HFF-Myc (cell line): ENCODE results near the gene SCFD2.
"Not testable (repeated sequence)": the region's sequence is repeated elsewhere in the genome, so short reads cannot be mapped to it uniquely, and the experiment has no call there.

Experiments
- DNase-seq: peaks from one replicate; pipeline ENCODE4 v3.0.0-alpha.2; 2011; ENCODE audit warnings: low read depth; ENCODE audit errors: extremely low read depth
- H3K4me3 ChIP-seq: replicated peaks from 2 replicates; pipeline ENCODE4 v1.5.1; 2011; ENCODE audit warnings: low read depth, mild to moderate bottlenecking, control low read depth, low read length
- TF ChIP-seq, protein P1 (sequence below): IDR thresholded peaks from 2 replicates; pipeline ENCODE4 v1.5.1; 2012; ENCODE audit warnings: mild to moderate bottlenecking, low read depth, low read length, control low read depth; ENCODE audit errors: missing control alignments

Gene SCFD2

DNA sequence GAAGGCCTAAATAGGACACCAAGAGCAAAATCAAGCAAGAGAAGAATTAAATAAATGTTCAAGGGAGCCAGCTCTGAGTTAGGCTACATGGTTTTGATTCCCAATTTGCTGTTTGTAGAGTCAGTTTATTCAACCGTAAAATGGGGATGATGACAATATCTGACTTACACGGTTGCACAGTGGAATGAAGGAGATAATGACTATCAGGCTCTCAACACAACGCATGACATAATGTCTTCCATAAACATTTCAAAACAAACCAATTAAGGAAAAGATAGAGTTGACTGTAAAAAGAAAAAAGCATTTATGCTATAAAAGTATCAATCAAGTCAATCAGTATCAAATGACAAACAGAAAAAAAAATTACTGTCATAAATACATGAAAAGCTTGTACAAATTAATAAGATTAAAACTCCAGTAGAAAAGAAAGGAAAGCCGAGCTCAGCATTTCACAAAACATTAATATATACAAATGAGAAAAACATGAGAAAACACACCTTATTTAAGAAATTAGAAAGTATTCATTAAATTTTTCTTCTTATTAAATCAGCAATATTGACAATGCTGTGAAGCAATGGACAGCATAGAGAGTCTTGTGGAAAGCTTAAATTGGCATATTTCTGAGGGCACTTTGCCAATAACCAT is 179.0 kb downstream of the SCFD2 start:
- TF ChIP-seq, protein P1, sequence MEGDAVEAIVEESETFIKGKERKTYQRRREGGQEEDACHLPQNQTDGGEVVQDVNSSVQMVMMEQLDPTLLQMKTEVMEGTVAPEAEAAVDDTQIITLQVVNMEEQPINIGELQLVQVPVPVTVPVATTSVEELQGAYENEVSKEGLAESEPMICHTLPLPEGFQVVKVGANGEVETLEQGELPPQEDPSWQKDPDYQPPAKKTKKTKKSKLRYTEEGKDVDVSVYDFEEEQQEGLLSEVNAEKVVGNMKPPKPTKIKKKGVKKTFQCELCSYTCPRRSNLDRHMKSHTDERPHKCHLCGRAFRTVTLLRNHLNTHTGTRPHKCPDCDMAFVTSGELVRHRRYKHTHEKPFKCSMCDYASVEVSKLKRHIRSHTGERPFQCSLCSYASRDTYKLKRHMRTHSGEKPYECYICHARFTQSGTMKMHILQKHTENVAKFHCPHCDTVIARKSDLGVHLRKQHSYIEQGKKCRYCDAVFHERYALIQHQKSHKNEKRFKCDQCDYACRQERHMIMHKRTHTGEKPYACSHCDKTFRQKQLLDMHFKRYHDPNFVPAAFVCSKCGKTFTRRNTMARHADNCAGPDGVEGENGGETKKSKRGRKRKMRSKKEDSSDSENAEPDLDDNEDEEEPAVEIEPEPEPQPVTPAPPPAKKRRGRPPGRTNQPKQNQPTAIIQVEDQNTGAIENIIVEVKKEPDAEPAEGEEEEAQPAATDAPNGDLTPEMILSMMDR, result no peak

DNA sequence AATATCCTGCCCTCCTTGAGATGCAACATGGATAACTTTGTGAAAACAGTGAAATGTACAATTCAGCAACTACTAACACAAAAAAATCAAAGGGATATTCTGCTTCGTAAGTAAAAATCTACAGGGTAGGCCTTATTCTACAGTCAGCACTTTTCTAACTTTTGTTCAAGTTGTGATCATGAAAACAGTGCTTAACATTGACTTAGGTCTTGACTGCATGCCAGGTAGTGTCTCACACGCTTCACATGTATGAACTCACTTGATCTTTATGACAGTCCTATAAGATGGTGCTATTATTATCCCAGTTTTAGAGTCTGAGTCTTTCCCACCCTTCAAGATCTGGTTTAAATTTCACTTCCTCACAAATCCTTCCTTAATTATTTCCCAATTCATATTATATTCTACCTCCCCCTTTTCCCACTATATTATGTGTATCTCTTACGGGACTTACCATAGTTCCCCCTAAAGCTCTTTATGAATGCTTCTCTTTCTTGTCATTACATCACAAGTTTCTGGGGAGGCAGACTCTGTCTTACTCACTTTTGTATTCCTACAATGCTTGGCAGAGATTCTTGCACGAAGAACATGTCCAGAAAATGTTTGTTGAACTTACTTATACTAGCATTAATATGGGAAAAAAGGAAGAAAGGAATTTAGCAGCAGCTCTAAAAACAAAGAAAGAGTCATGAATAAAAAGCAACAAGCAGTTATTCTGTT is 179.8 kb downstream of the SCFD2 start:
- H3K4me3 ChIP-seq, result no peak overlapping the region
- DNase-seq, result no peak
- TF ChIP-seq, protein P1, result no peak

More for the DNA sequence above, 179.0 kb downstream of the SCFD2 start:
- DNase-seq, result no peak
- H3K4me3 ChIP-seq, result no peak overlapping the region

DNA sequence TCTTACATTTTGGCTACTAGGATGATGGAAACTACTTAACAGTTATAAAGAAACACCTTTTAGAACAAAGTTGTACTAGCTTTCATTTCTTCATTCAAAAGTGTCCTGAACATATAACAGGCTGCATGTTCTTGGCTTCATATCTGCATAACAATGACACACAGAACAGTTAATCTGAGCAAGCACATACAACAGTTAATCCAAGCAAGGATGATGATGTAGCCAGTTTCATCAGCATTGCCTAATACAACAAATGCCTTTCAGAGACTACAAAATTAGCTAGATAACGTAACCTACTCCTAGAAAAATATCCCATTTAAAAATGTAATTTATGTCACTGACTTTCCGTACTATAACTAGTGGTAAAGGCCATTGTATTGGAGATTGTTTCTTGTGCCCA is 182.1 kb downstream of the SCFD2 start:
- TF ChIP-seq, protein P1, result no peak
- DNase-seq, result no peak
- H3K4me3 ChIP-seq, result no peak overlapping the region

DNA sequence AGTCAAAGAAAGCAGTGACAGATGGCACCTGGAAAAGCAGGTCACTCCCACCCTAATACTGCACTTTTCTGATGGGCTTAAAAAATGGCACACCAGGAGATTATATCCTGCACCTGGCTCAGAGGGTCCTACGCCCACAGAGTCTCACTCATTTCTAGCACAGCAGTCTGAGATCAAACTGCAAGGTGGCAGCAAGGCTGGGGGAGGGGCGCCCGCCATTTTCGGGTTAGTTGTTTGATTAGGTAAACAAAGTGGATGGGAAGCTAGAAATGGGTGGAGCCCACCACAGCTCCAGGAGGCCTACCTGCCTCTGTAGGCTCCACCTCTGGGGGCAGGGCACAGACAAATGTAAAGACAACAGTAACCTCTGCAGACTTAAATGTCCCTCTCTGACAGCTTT is 188.1 kb downstream of the SCFD2 start:
- DNase-seq, result not testable (repeated sequence)

DNA sequence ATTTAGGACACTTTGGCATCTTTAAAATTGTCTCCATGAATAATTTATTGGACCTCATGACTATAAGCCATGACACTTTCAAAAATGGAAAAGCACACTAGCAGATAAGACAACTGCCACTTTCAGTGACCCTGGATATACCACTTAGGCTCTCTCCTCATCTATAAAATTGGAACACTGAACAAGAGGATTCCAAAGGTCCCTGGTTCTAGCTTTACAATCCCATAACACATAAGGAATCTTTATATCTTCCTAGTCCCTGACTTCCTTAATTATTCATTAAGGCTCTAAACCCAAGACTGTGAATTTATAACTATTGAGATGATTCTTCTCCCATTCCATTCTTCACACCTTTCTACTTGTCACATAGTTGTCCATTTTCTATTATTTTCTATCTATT is 190.2 kb downstream of the SCFD2 start:
- TF ChIP-seq, protein P1, result no peak
- no peak for DNase-seq
- H3K4me3 ChIP-seq, result no peak overlapping the region

More for the DNA sequence above, 188.1 kb downstream of the SCFD2 start:
- not testable (repeated sequence) for H3K4me3 ChIP-seq

DNA sequence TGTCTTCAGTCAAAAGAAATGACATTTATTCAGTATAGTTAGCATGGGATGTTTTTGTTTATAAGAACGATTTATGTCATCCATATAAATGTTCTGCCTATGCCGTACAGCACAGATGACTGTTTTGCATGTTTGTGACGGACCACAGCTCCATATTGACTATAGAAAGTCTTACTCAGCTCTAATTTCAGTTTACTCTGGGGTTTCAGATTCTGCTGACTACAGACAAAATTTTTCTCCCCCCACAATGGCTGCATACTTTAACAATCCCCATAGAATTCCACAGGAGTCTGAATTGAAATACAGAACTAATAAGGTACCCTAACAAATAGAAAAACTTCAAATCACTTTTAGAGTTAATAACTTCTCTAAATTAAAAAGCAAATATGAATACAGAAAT is 191.0 kb downstream of the SCFD2 start:
- TF ChIP-seq, protein P1, result no peak
- no peak overlapping the region for H3K4me3 ChIP-seq
- no peak for DNase-seq

DNA sequence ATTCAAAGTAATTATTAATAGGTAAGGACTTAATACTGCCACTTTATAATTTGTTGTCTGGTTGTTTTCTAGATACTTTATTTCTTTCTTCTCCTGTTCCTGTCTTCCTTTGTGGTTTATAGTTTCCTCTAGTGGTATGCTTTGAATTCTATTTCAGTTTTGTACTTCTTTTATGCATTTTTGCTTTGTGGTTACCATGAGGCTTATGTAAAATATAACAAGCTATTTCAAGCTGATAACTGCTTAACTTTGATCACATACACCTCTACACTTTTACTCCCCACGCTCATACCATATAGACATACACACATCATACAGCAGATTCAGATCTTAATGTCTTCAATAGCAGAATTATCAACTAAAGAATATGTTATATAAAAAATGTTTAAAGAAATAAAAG is 192.3 kb downstream of the SCFD2 start:
- H3K4me3 ChIP-seq, result no peak overlapping the region
- TF ChIP-seq, protein P1, result no peak
- no peak for DNase-seq
